ENCODE data around the gene UCN. TPM values are rescaled to one million over a fixed set of nuclear protein-coding genes. Genes with fewer than 3 reads are reported as not detected.
"Not testable (repeated sequence)": the region's sequence is repeated elsewhere in the genome, so short reads cannot be mapped to it uniquely, and the experiment has no call there.

Gene UCN
- total RNA-seq, 1 donor, result 0.36 TPM

DNA sequence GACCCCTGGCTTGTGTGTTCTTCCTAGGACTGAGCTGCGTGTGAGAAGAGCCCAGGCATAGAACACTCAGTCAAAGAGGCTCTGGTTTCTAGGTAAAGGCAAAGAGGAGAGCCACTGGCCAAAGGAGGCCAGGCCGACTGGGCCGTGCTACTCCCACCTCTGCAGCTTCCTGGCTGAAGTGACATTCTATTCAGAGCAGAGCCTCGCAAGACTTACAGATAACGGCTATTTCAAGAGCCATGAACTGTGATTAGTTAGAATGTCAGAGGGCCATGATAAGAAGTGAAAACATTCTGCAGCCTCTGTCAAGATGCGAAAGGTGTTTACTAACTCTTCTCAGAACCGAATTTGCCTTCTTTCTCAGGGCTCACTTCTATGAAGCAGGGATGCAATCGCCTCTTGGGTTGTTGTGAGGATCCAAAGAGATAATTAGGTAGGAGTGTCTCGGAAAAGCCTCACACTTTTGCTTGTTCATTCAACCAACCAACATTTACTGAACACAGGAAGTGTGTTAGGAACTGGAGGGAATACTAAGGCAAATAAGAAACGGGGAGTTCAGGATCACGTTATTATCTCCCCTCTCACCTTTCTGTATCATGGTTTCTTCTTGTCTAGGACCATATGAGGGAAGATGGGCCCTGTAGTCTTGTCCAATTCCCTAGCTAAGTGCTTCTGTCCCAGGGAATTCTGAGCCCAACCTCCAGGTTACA lies 36.5 kb downstream of the UCN start:
- Histone ChIP-seq H3K79me2 (ENCODE audit: insufficient read depth, low read length) (no peaks in the 10 kb centered on the region), H3K27me3 (ENCODE audit: insufficient read depth, low read length) (peaks cover 24% of the 10 kb centered on the region), H3K4me2 (ENCODE audit: insufficient read depth, low read length) (no peak overlapping the region), H3K27ac (ENCODE audit: low read depth, low read length) (no peak overlapping the region), H3K4me1 (ENCODE audit: insufficient read depth, low read length) (peaks cover 8% of the 10 kb centered on the region), H2AFZ (ENCODE audit: low read length) (no peak overlapping the region), H3K9me3 (ENCODE audit: low read depth, low read length) (no peaks in the 10 kb centered on the region), H3K36me3 (ENCODE audit: insufficient read depth, low read length) (no peaks in the 10 kb centered on the region), H4K20me1 (ENCODE audit: insufficient read depth, low read length) (no peaks in the 10 kb centered on the region), H3K4me3 (ENCODE audit: insufficient read depth, low read length) (no peak overlapping the region)
- no peak for DNase-seq (ENCODE audit: insufficient read length, low spot score, missing footprints)
- TF ChIP-seq CTCF (IDR thresholded peaks at IDR 0.05; ENCODE audit: extremely low read depth, low read depth, low read length), result no peak

- H3K4me3 ChIP-seq (ENCODE audit: insufficient read depth, low read length), result no peak overlapping the region
- H3K9me3 ChIP-seq (ENCODE audit: low read depth, low read length), result no peaks in the 10 kb centered on the region
- no peak overlapping the region for H3K4me2 ChIP-seq (ENCODE audit: insufficient read depth, low read length)
- no peak overlapping the region for H2AFZ ChIP-seq (ENCODE audit: low read length)
- no peaks in the 10 kb centered on the region for H4K20me1 ChIP-seq (ENCODE audit: insufficient read depth, low read length)
- no peaks in the 10 kb centered on the region for H3K36me3 ChIP-seq (ENCODE audit: insufficient read depth, low read length)
- peaks cover 8% of the 10 kb centered on the region for H3K4me1 ChIP-seq (ENCODE audit: insufficient read depth, low read length)
- no peak overlapping the region for H3K27ac ChIP-seq (ENCODE audit: low read depth, low read length)
- no peak for TF ChIP-seq CTCF (IDR thresholded peaks at IDR 0.05; ENCODE audit: extremely low read depth, low read depth, low read length)
- H3K27me3 ChIP-seq (ENCODE audit: insufficient read depth, low read length), result peaks cover 30% of the 10 kb centered on the region
- DNase-seq (ENCODE audit: insufficient read length, low spot score, missing footprints), result no peak
- H3K79me2 ChIP-seq (ENCODE audit: insufficient read depth, low read length), result no peaks in the 10 kb centered on the region
Measured at GRCh38 chr2:27270670-27271069, 37.6 kb downstream of the UCN start.

- Histone ChIP-seq H3K27me3 (ENCODE audit: insufficient read depth, low read length) (peaks cover 35% of the 10 kb centered on the region), H4K20me1 (ENCODE audit: insufficient read depth, low read length) (no peaks in the 10 kb centered on the region), H3K79me2 (ENCODE audit: insufficient read depth, low read length) (no peaks in the 10 kb centered on the region), H3K9me3 (ENCODE audit: low read depth, low read length) (no peaks in the 10 kb centered on the region), H2AFZ (ENCODE audit: low read length) (no peak overlapping the region), H3K36me3 (ENCODE audit: insufficient read depth, low read length) (no peaks in the 10 kb centered on the region), H3K27ac (ENCODE audit: low read depth, low read length) (no peak overlapping the region), H3K4me3 (ENCODE audit: insufficient read depth, low read length) (no peak overlapping the region), H3K4me2 (ENCODE audit: insufficient read depth, low read length) (no peak overlapping the region), H3K4me1 (ENCODE audit: insufficient read depth, low read length) (peaks cover 8% of the 10 kb centered on the region)
- TF ChIP-seq CTCF (IDR thresholded peaks at IDR 0.05; ENCODE audit: extremely low read depth, low read depth, low read length), result no peak
- no peak for DNase-seq (ENCODE audit: insufficient read length, low spot score, missing footprints)
Measured at GRCh38 chr2:27270131-27270530, 38.1 kb downstream of the UCN start.

DNA sequence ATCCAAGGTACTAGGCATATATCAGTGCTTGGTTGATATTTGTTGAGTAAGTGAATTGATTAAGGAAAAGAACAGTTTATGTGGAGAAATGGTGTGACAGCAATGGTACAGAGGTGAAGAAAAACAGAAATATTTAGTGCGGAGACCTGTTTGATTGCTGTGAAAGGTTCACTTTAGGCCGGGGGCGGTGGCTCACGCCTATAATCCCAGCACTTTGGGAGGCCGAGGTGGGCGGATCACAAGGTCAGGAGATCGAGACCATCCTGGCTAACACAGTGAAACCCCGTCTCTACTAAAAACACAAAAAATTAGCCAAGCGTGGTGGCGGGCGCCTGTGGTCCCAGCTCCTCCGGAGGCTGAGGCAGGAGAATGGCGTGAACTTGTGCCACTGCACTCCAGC lies 39.9 kb downstream of the UCN start:
- DNase-seq (ENCODE audit: insufficient read length, low spot score, missing footprints); H3K4me3 ChIP-seq (ENCODE audit: insufficient read depth, low read length); H2AFZ ChIP-seq (ENCODE audit: low read length); H3K79me2 ChIP-seq (ENCODE audit: insufficient read depth, low read length); H3K27ac ChIP-seq (ENCODE audit: low read depth, low read length); H3K36me3 ChIP-seq (ENCODE audit: insufficient read depth, low read length); H3K4me2 ChIP-seq (ENCODE audit: insufficient read depth, low read length); H3K4me1 ChIP-seq (ENCODE audit: insufficient read depth, low read length); H4K20me1 ChIP-seq (ENCODE audit: insufficient read depth, low read length); H3K9me3 ChIP-seq (ENCODE audit: low read depth, low read length): not testable (repeated sequence)
- peaks cover 53% of the 10 kb centered on the region for H3K27me3 ChIP-seq (ENCODE audit: insufficient read depth, low read length)
